Activated naive CD4-positive, alpha-beta T cell treated with anti-CD3 and anti-CD28 coated beads, Interleukin-2, amount 50 U/mL, for 16 hours (primary cell): ENCODE data around the gene CDSN.
A peak's percentile ranks its signal among the peaks of the same experiment; 100 is the strongest.
"Not testable (repeated sequence)": the region's sequence is repeated elsewhere in the genome, so short reads cannot be mapped to it uniquely, and the experiment has no call there.

Experiments used
- DNase-seq: peaks from one replicate; pipeline ENCODE4 v3.0.0-alpha.2; 2020

CDSN gene, protein sequence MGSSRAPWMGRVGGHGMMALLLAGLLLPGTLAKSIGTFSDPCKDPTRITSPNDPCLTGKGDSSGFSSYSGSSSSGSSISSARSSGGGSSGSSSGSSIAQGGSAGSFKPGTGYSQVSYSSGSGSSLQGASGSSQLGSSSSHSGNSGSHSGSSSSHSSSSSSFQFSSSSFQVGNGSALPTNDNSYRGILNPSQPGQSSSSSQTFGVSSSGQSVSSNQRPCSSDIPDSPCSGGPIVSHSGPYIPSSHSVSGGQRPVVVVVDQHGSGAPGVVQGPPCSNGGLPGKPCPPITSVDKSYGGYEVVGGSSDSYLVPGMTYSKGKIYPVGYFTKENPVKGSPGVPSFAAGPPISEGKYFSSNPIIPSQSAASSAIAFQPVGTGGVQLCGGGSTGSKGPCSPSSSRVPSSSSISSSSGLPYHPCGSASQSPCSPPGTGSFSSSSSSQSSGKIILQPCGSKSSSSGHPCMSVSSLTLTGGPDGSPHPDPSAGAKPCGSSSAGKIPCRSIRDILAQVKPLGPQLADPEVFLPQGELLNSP

DNA sequence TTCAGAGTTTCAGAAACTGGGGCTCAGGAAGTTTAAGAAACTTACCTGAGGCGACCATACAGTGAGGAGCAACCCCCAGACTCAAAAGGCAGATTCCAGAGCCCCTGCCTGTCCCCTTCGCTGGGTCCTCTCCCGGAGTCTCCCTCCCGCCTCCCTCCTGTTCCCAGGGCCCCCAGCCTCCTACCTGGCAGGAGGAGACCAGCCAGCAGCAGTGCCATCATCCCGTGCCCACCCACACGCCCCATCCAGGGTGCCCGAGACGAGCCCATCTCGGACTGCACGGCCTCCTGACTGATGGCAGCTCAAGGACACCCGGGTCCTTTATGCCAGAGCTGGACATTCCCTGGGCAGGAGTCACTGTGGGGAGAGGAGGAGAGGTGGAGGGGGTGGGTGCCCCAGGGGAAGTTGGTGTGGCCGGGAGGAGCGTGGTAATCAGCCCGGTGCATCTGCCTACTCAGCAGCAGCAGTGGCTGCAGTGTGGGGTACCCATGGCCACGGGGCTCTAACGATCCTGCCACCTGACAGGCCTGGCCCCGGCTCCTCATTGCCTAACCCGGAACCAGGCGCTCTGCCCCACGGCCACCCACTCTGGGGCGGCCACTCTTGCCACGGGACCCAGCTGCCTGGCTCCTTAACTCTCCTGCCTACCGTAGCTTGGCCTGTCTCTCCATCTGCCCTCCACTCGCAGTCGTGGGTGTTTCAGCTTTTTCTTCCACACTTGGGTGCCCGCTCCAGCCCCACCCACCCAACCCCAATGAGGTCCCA, at the start of gene CDSN:
Gene CDSN (minus strand): TSS at position 296 of the 765 bp plus-strand sequence. CDS start 27 bp downstream, at position 269.
- no peak for DNase-seq

DNA sequence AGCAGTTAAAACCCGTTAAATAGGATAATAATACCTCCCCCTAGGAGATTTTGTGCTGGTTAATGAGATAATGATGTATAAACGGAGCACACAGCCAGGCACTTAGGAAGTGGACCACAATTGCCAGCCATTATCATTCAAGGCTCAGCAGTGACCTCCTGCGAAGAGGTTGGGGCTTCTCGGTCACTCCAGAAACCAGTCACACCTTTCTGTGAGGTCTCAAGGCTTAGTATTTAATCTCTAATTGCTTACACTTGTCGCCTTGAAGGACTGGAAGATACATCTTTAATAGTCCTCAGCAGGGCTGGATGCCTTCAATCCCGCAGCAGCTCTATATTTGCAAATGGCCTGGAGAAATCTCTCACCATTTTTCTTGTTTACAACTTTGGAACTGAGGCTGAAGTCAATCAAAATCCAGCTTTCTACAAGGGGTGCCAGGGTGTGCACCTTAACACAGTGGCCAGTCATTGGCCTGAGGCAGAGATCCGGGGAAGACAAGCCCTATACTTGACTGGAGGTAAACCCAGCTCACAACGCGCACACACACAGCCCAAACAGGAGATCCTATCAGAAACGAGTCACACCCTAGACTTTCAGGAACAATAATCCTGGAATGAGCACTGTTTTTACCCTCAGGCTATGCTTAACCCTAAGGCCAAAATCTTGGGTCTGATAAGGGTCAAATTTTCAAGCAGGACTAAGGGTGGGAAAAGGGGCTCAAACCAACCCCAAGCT, 49.0 kb upstream of the CDSN start:
- no peak for DNase-seq

DNA sequence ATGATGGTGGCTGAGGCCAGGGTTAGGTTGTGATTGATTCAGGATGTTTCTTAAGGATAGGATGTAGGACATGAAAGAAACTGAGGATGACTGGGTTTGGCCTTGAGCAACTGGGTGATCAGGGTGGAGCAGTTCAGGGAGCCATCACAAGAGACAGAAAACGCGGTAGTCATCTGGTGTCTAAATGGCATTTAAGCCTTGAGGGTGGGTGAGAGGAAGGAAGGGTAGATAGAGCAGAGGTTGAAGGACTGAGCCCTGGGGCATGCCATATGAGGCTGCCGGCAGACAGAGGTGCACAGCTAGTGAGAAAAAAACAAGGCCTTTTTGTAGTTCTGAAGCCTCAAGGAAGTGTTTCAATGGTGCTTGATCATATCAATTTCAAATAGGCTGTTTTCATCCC, 48.4 kb upstream of the CDSN start:
- no peak for DNase-seq

DNA sequence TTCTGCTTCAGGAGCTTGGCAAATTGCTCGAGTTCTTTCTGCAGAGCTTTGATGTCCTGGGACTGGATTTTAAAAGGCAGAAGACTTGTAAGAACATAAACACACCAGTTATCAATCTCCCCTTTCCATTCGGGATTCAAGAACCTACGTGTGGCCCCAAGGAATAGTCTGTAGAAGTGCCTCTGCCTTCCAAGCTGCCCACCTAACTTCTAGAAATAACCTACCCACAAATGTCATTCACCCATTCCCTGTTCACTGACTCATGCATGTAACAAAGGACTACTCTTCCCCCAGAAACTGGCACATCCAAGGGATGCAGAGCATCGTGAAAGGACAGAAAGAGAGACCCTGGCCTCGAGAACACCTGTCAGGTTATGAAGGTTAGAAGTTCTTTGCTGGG, 45.7 kb upstream of the CDSN start:
- DNase-seq: no peak

DNA sequence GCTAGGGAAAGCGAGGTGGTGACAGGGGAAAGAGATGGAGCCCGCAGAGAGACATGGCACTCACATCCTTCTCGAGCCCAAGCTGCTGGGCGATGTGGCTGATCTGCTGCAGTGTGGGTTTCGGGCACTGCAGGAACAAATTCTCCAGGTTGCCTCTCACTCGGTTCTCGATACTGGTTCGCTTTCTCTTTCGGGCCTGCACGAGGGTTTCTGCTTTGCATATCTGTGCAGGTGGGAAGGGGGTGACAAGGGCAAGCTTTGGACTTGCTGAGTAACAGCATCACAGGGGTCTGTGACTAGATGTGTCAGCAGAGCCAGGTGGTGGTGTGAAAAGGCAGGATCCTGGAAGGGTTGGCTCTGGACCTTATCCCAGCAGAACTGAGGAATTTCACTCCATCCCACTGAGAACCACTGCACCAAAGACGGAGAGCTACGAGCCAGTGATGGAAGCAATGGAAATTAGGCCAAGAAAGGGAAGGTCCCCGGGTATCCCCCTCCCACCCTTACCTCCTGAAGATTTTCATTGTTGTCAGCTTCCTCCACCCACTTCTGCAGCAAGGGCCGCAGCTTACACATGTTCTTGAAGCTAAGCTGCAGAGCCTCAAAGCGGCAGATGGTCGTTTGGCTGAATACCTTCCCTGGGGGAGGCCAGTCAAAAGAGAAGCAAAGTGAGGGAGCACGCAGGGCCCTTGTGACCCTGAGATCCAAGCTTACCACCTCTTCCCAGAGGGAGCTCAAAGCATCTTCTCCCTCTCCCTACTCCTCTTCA, 45.0 kb upstream of the CDSN start:
- not testable (repeated sequence) for DNase-seq

DNA sequence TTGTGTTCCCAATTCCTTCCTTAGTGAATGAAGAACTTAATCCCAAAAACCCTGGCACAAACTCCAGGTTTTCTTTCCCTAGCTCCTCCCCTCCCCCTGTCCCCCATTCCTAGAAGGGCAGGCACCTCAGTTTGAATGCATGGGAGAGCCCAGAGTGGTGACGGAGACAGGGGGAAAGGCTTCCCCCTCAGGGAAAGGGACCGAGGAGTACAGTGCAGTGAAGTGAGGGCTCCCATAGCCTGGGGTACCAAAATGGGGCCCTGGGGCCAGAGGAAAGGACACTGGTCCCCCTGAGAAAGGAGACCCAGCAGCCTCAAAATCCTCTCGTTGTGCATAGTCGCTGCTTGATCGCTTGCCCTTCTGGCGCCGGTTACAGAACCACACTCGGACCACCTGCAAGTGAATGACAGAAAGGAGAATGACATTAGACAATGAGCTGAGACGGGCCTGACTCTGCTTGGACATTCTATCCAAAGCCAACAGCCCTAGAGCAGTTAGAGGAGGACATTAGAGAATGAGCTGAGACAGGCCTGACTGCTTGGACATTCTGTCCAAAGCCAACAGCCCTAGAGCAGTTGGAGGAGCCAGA, 44.3 kb upstream of the CDSN start:
- not testable (repeated sequence) for DNase-seq

DNA sequence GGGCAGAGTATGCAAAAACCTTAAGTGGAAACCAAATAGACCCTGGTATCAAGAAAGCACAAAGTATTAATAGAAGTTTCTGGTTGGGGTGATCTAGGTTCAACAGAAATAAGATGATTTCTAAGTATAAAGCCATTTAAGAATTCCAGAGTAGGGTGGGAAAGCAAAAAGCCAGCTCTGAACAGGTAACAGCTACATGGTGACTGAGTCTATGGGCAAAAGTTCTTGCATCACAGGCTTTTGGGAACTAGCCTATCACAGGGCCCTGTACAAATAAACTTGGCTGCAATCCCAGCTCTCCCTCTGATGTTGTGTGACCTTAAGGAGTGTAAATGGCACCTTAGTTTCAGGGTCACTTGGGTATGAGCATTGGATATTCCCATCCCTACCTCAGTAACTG, 43.7 kb upstream of the CDSN start:
- no peak for DNase-seq

DNA sequence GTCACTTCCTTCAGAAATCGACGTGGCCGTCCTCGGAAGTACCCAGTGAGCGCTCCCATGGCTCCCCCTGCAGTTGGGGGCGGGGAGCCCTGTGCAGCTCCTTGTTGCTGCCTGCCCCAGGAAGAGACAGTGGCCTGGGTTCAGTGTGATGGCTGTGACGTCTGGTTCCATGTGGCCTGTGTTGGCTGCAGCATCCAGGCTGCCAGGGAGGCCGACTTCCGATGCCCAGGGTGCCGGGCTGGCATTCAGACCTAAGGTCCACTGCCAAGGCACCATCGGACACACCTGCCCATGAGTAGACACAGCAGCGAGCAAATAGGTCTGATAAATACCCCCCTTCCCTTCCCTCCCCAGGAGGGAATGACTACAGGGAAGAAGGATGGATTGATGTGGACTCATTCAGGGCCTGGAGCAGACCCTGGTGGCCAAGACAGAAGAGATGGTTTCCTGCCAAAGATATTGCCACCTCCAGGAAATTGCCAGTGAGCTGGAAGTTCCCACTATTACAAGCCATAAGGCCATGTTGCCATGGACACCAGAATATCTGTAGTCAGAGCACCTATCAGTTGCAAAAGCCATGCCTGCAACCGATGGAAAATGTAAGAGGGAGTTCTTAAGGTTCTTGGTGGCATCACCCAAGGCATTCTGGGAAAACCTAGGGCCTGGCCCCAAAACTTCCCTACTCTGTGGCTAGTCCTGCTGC, 42.4 kb upstream of the CDSN start:
- no peak for DNase-seq

DNA sequence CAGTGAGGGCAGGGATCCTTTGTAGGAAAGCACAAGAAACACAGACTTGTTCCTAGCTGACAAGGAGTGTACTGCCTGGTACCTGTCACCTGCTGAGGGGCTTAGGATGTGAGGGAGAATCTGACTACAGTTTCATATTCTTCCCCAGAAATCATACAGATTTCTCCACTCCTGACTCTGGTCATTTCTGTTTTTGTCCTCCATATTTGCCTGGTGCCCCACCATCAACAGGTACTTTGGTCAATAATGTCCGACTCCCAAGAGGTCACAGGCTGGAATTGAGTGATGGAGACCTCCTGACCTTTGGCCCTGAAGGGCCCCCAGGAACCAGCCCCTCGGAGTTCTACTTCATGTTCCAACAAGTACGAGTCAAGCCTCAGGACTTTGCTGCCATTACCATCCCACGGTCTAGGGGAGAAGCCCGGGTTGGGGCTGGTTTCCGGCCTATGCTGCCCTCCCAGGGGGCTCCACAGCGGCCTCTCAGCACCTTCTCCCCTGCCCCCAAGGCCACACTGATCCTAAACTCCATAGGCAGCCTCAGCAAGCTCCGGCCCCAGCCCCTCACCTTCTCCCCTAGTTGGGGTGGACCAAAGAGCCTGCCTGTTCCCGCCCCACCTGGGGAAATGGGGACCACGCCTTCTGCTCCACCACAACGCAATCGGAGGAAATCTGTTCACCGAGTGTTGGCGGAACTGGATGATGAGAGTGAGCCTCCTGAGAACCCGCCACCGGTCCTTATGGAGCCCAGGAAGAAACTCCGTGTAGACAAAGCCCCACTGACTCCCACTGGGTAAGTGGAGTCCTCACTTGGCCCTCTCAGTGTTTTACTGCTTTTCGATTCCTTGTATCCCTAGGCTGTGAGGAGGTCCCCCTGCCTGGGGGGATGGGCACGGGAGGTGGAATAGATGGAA, 41.2 kb upstream of the CDSN start:
- no peak for DNase-seq

DNA sequence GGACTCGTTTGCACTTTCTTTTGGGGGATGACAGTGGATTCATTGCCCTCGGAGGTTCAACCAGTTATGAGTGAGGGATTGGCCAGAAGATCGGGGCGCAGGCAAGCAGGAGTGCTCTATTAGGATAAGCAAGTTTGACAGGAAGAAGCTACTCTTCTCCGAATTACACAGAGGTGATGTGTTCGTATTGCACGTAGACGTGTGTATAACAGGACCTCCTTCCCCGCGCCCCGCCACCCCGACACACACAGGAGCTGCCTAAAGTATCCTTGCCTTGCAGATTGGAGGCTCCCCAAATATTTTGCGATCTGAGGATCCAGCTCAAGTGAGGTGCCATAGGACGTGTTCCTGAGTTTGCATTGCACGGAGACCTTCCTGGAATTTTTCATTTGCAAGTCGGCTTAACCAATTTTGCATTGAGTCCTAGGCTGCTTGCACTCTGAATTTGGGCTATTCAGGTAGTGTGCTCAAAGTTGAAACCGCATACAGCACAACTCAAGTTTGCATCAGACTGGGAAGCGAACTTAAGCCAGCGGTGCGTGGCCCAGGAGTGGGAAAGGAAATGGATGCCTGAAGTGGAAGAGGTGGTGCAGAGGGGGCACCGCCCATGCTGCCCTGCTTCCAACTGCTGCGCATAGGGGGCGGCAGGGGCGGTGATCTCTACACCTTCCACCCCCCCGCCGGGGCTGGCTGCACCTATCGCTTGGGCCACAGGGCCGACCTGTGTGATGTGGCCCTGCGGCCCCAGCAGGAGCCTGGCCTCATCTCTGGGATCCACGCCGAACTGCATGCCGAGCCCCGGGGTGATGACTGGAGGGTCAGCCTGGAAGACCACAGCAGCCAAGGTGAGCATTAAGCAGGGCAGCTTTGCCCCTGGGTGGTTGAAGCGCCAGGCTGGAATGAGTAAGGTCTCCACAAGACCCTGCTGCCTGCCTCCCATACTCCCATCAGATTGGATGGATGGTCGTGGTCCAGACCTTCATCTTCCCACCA, 38.9 kb upstream of the CDSN start:
- DNase-seq: peak; percentile 19

DNA sequence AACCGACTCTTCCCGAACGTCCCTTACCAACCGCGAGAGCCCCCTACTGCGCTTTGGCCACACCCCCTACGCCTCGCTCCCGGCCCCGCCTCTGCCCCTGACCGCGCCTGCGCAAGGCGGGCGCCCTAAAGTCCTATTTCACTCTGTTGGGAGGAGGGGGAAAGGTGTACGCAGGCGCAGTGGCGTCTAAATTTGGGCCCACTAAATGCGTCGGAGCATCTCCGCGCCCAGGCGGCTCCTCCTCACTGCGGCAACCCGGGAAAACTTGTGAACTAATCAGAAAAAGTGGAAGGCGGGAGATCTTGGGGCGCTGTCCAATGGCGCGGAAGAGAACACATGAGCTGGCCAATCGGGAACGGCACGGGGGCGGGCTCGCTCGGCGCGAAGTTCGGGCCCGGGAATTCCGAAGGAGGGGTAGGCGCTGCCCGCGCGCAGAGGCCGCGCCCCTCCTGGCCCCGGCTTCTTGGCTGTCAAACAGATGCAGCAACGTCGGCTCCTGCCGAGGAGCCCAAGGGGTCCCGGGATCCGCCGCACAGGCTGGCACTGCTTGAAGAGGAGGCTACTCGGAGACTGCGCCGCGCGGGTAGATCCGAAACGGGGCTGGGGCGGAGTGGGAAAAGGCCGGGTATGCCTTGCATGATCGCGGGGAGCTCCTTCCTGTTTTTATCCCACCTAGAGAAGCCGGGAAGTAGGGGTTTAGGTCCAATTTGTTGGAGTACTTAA, 38.1 kb upstream of the CDSN start, which contains the start of gene TCF19:
Gene TCF19 (plus strand): TSS at position 450 of the 723 bp plus-strand sequence. CDS start 881 bp downstream, outside the sequence.
- DNase-seq: peak; percentile 99

DNA sequence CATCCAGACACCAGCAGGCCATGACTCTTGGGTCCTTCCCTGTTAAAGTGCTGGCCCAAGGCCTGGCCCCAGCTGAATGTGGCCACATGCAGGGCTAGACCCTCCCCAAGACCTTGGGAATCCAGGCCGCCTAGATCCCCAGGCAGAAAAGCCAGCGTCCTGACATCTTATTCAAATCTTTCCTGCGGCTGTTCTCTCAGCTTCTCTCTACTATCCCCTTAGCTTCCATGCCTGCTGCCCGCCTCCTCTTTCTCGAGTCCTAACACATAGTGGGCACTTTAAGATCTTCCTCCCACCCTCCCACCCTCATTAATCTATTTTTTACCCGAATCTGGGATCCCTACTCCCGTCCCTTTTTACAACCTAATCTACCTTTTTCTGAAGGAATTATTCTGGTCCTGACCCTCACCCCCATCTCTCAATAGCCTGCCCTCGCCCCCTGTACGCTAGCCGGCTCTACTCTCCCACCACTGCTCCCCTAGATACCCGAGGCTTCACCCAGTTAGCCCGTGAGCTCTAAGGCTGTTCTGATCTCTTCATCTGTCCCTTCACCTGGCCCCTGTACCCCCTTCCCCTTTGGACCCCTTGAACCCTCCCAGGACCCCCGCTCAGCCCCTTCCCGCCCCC, 37.4 kb upstream of the CDSN start, which contains the start of gene CCHCR1:
Gene CCHCR1 (minus strand): TSS at position 290 of the 627 bp plus-strand sequence. CDS start 202 bp downstream, at position 88.
- DNase-seq: no peak

DNA sequence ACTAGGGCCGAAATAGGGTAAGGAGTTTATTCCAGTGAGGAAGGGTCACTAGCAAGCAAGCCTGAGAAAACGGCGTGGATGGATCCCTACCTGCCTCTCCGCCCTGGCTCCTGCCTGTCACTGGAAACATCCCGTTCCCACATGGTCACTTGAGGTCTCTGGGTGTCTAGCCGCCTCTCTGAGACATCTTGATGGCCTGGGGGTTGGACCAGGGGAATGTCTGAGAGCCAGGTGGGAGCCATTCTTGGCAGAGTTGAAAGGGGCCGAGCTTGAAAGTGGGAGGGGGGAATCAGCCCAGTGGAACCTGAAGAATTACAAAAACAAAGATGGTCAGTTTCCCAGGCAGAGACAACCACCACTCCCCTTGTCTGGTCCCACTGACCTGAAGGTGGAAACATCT, 36.4 kb upstream of the CDSN start:
- DNase-seq: no peak

DNA sequence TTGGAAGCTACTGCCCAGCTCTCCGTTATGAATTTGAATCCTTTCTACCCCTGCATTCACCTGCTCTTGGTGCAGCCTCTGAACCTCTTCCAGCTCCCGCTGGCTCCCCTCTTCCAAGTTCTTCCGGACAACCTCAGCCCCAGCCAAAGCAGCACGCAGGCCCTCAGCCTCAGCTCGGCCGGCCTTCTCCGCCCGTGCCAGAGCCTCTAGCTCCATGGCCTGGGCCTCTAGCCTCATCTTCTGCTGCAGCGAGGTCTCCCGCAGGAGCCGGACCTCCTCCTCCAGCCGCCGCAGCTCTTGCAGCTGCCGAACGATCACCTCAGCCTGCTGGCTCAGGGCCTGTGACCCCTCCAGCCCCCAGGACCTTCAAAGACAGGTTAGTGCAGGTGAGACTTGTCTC, 34.2 kb upstream of the CDSN start:
- no peak for DNase-seq

DNA sequence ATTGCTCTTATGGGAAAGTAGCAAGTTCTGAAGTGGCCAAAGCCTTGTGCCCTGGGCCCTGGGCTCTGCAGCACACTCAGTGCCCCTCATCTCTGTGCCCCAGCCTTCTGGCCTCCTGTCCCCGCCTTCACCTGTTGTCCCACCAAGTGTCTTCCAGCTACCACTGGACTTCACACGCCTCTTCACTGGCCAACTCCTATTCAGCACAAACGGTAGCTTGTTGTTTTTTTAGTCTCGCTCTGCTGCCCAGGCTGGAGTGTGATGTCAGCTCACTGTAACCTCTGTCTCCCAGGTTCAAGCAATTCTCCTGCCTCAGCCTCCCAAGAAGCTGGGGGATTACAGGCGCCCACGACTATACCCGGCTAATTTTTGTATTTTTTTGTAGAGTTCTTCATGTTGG, 32.5 kb upstream of the CDSN start:
- no peak for DNase-seq

DNA sequence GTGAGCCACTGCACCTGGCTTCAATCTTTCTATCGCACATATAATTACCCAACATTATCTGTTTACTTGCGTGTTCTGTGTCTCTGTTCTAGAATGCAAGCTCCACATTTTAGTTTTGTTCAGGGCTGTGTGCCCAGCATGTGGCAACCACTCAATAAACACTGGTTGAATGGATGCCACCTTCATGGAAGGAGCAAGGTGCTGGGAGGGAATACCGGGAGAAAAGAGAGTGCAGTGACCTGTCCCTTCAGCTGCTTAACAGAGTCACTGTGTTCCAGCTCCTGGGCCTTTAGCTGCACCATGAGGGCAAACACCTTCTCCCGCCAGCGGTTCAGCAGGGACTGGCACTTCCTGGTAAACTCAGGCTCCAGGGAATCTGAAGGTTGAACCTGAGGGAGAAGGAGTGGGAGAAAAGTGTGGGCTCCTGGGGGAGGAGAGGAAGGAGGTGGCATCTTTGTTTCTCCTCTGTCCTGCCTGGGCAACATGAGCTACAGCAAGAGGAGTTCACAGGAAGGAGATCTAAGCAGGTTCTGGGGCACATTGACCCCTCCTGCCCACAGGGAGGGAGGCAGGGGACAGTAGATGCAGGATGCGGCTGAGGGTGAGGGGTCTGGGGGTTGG, 29.7 kb upstream of the CDSN start:
- DNase-seq: no peak

DNA sequence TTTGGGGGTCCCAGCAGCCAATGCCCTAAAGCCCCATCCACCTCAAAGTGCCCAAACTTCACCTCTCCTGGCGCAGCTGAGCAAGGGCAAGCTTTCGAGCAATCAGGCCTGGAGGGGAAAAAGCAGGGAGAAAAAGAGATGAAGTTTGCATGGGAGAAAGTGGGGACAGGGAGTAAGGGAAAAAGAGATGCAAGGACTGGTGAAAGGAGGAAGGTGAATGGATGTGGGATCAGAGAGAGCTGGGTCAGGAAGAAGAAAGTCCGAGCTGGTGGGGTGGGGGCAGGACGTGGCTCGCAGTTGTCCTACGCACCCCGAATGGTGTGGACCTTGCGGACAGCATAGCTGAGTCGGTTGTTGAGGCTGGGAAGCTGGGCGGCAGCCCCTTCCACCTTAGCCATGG, 25.1 kb upstream of the CDSN start:
- no peak for DNase-seq
